HepG2 (cell line): ENCODE results near the gene PCGF2. TPM values are rescaled to one million over a fixed set of nuclear protein-coding genes. Genes with fewer than 3 reads are reported as not detected.

ENCODE experiments used
- ARNTL ChIP-seq: sonication (generic); formaldehyde crosslinking; IDR thresholded peaks from 2 replicates; pipeline ENCODE4 v1.4.0; 2020; ENCODE audit warnings: mild to moderate bottlenecking, missing genetic modification reagents
- CEBPZ ChIP-seq: IDR thresholded peaks from 2 replicates; pipeline ENCODE4 v1.6.1; 2012; ENCODE audit warnings: low read length, improper control_type of control experiment
- DNMT1 ChIP-seq: sonication (generic); formaldehyde crosslinking; IDR thresholded peaks from 2 replicates; pipeline ENCODE4 v1.5.1; 2020; ENCODE audit warnings: mild to moderate bottlenecking, missing genetic modification reagents
- EP300 ChIP-seq, 3 experiments: sonication (generic) in 1 of 3; formaldehyde crosslinking in 1 of 3; IDR thresholded peaks; 2 replicates each; pipeline versions ENCODE4 v1.5.1 to v1.6.1; 2011 to 2020; ENCODE audit warnings: low read depth in 2 of 3, low read length in 2 of 3, borderline replicate concordance in 1 of 3, improper control_type of control experiment in 1 of 3, mild to moderate bottlenecking in 1 of 3, missing genetic modification reagents in 1 of 3, moderate library complexity in 1 of 3
- KDM5B ChIP-seq: sonication (generic); formaldehyde crosslinking; IDR thresholded peaks from 2 replicates; pipeline ENCODE4 v1.4.0; 2020; ENCODE audit warnings: missing genetic modification reagents, mild to moderate bottlenecking, borderline replicate concordance
- MED1 ChIP-seq: sonication (generic); formaldehyde crosslinking; IDR thresholded peaks from 2 replicates; pipeline ENCODE4 v1.4.0; 2020; ENCODE audit warnings: missing genetic modification reagents
- MLX ChIP-seq: IDR thresholded peaks from 2 replicates; pipeline ENCODE4 v1.6.1; 2016
- NFE2L2 ChIP-seq: fragments of 150-350 bp; IDR thresholded peaks from 2 replicates; pipeline ENCODE4 v1.6.1; 2014; ENCODE audit warnings: low read length
- NFIB ChIP-seq: sonication (generic); formaldehyde crosslinking; IDR thresholded peaks from 2 replicates; pipeline ENCODE4 v1.9.0; 2021; ENCODE audit warnings: missing genetic modification reagents, mild to moderate bottlenecking, borderline replicate concordance
- NR2F2 ChIP-seq: IDR thresholded peaks from 2 replicates; pipeline ENCODE4 v1.6.1; 2012; ENCODE audit warnings: low read depth, inconsistent platforms, borderline replicate concordance
- RCOR2 ChIP-seq: IDR thresholded peaks from 2 replicates; pipeline ENCODE4 v1.6.1; 2016; ENCODE audit warnings: missing biosample characterization, missing genetic modification reagents
- REXO4 ChIP-seq: sonication (generic); formaldehyde crosslinking; IDR thresholded peaks from 2 replicates; pipeline ENCODE4 v1.8.0; 2022; ENCODE audit warnings: missing genetic modification reagents, mild to moderate bottlenecking, borderline replicate concordance
- SIX4 ChIP-seq: sonication (generic); formaldehyde crosslinking; IDR thresholded peaks from 2 replicates; pipeline ENCODE4 v1.4.0; 2020; ENCODE audit warnings: missing genetic modification reagents
- SMAD3 ChIP-seq: sonication (generic); formaldehyde crosslinking; IDR thresholded peaks from 2 replicates; pipeline ENCODE4 v1.4.0; 2020; ENCODE audit warnings: missing genetic modification reagents
- TBX2 ChIP-seq: sonication (generic); formaldehyde crosslinking; IDR thresholded peaks from 2 replicates; pipeline ENCODE4 v1.5.0; 2020; ENCODE audit warnings: missing genetic modification reagents, mild to moderate bottlenecking, borderline replicate concordance
- TOE1 ChIP-seq: sonication (generic); formaldehyde crosslinking; IDR thresholded peaks from 2 replicates; pipeline ENCODE4 v1.4.0; 2020; ENCODE audit warnings: mild to moderate bottlenecking, missing genetic modification reagents
- USF2 ChIP-seq, 2 experiments: sonication (generic) in 1 of 2; formaldehyde crosslinking in 1 of 2; IDR thresholded peaks; 2 replicates each; pipeline versions ENCODE4 v1.5.1 to v1.6.1; 2011 to 2020; ENCODE audit warnings: borderline replicate concordance in 1 of 2, low read depth in 1 of 2, low read length in 1 of 2, mild to moderate bottlenecking in 1 of 2, missing genetic modification reagents in 1 of 2, moderate library complexity in 1 of 2
- XBP1 ChIP-seq: sonication (generic); formaldehyde crosslinking; IDR thresholded peaks from 2 replicates; pipeline ENCODE4 v1.5.0; 2020; ENCODE audit warnings: missing genetic modification reagents
- ZEB1 ChIP-seq: IDR thresholded peaks from 2 replicates; pipeline ENCODE4 v1.6.1; 2012; ENCODE audit warnings: mild to moderate bottlenecking, low read depth, inconsistent platforms; ENCODE audit not compliant: insufficient replicate concordance
- ZMYM2 ChIP-seq: sonication (generic); formaldehyde crosslinking; IDR thresholded peaks from 2 replicates; pipeline ENCODE4 v1.8.0; 2022; ENCODE audit warnings: mild to moderate bottlenecking, missing genetic modification reagents
- ZNF264 ChIP-seq: sonication (generic); formaldehyde crosslinking; IDR thresholded peaks from 2 replicates; pipeline ENCODE4 v1.4.0; 2020; ENCODE audit warnings: missing genetic modification reagents
- ZNF724P ChIP-seq: sonication (generic); formaldehyde crosslinking; IDR thresholded peaks from 2 replicates; pipeline ENCODE4 v1.8.0; 2022; ENCODE audit warnings: missing genetic modification reagents, borderline replicate concordance
- ZSCAN29 ChIP-seq: sonication (generic); formaldehyde crosslinking; conservative IDR thresholded peaks from 2 replicates; pipeline ENCODE4 v1.4.0; 2020; ENCODE audit warnings: mild to moderate bottlenecking, missing genetic modification reagents
- polyA plus RNA-seq, 8 experiments: library from polyadenylated mRNA; depleted of rRNA in 3 of 8; stranded (reverse) in 7 of 8; unstranded in 1 of 8; fragments of >200 nt; fragmentation: Illumina TruSeq in 4 of 8; extraction: Trizol in 4 of 8; gene quantifications; 2 replicates each; pipeline versions ENCODE4 v1.2.1 to v1.2.3, GENCODE V29; 2011 to 2016; ENCODE audit warnings: low read depth in 4 of 8, missing spikeins in 1 of 8, mixed read lengths in 1 of 8; ENCODE audit not compliant: insufficient read depth in 1 of 8
- total RNA-seq, 5 experiments: library from RNA; depleted of rRNA; stranded (reverse); fragments of >200 nt; fragmentation: Illumina TruSeq; extraction: Trizol; gene quantifications; 2 replicates each; pipeline ENCODE4 v1.2.3, GENCODE V29; 2016; ENCODE audit warnings: low read depth in 1 of 5

Gene PCGF2
- total and polyA plus RNA-seq, 2 of the 13 experiments (the other 11 are each of a cell fraction or from before 2014, with no cell fraction given), result 11.6 to 29.4 TPM

GRCh38 chr17:38746004-38746848 lies 1.9 kb downstream of the PCGF2 start (continued):
- TF ChIP-seq NFIB (no peak), MLX (CRISPR knock-in tag) (peak; percentile 93), DNMT1 (CRISPR knock-in tag) (0 out of 2 replicates have a peak, but pooled peaks have one; percentile 52), TOE1 (CRISPR knock-in tag) (0 out of 2 replicates have a peak, but pooled peaks have one; percentile 1), ARNTL (peak; percentile 96), USF2 (IDR thresholded peaks at IDR 0.05; ENCODE audit: low read depth, low read length) (peak; percentile 94), USF2 (CRISPR knock-in tag; IDR thresholded peaks at IDR 0.05; ENCODE audit: borderline replicate concordance) (peak; percentile 97; the same call in 1 of the 2 replicates), ZMYM2 (CRISPR knock-in tag) (0 out of 2 replicates have a peak, but pooled peaks have one; percentile 16), SMAD3 (CRISPR knock-in tag) (peak; percentile 82; the same call in 1 of the 2 replicates), ZNF724P (no peak), REXO4 (CRISPR knock-in tag) (no peak), EP300 (IDR thresholded peaks at IDR 0.05; ENCODE audit: low read depth in 2 of 2, low read length in 2 of 2) (peak in 1 of 2 experiments; percentile 65; a peak in 1 of 4 replicates), EP300 (CRISPR knock-in tag; IDR thresholded peaks at IDR 0.05; ENCODE audit: borderline replicate concordance) (peak; percentile 56; the same call in 1 of the 2 replicates), XBP1 (no peak), NR2F2 (peak; percentile 77; the same call in 1 of the 2 replicates), TBX2 (CRISPR knock-in tag) (peak; percentile 43; the same call in 1 of the 2 replicates), CEBPZ (no peak), SIX4 (CRISPR knock-in tag) (0 out of 2 replicates have a peak, but pooled peaks have one; percentile 22), KDM5B (CRISPR knock-in tag) (no peak; the same call in 1 of the 2 replicates), ZEB1 (no peak), MED1 (CRISPR knock-in tag) (peak; percentile 82), ZNF264 (CRISPR knock-in tag) (peak; percentile 70), NFE2L2 (no peak), RCOR2 (peak; percentile 59; the same call in 1 of the 2 replicates), ZSCAN29 (CRISPR knock-in tag) (peak; percentile 80; the same call in 1 of the 2 replicates)
